Epithelial cell of esophagus (primary cell): ENCODE measurements around the gene SV2C.

Source experiments
- DNase-seq: peaks from one replicate; pipeline ENCODE4 v3.0.0; 2010; ENCODE audit warnings: low read depth
- H3K4me3 ChIP-seq: 2 replicates; pipeline ENCODE4 v1.5.1; 2011; ENCODE audit warnings: mild to moderate bottlenecking, low read length, control low read depth
- TF ChIP-seq, protein P1 (sequence below): IDR thresholded peaks from 2 replicates; pipeline ENCODE4 v1.5.1; 2011; ENCODE audit warnings: low read depth, mild to moderate bottlenecking, low read length, control low read depth, inconsistent platforms; ENCODE audit not compliant: insufficient read depth; ENCODE audit errors: missing control alignments

Gene SV2C

DNA sequence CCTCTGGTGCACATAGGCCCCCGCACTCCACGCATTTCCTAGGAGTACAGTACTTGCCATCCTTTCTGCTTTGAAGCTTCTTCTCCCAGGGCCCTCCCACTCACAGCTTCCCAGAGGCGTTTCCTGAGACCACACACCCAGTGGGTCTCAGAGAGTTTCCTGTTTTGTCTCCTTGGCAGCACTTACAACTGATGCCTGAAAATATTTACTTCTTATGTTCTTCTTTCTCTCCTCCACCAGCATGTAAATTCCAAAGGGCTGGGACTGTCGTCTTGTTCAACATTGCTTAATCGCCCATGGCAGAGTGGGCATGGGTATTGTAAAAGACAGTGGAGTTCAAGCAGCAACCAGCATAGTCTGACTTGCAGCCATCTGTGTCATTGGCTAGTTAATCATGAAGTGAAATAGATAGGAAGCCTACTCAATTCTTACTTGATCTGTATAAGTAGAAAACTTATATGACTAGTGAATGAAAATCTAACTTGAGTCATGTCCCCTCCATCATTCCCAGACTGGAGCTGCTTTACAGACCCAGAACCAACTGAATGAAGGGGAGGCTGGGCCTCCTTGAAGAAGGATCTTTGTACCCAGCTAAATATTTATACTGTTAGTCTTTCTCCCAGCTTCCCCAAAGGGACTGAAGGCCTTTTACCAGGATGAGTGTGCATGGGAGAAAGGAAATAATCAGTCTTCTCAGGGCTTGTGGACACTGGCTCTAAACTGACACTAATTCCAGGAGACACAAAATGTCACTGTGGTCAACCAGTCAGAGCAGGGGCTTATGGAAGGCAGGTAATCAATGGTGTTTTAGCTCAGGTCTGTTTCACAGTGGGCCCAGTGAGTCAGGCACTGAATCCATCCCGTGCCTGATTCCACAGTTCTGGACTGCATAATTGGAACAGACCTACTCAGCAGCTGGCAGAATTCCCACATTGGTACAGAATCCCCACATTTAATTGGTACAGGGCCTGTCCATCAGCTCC, 116.4 kb downstream of the SV2C start:
- no peak overlapping the region for H3K4me3 ChIP-seq
- DNase-seq: no peak
- TF ChIP-seq, protein P1, sequence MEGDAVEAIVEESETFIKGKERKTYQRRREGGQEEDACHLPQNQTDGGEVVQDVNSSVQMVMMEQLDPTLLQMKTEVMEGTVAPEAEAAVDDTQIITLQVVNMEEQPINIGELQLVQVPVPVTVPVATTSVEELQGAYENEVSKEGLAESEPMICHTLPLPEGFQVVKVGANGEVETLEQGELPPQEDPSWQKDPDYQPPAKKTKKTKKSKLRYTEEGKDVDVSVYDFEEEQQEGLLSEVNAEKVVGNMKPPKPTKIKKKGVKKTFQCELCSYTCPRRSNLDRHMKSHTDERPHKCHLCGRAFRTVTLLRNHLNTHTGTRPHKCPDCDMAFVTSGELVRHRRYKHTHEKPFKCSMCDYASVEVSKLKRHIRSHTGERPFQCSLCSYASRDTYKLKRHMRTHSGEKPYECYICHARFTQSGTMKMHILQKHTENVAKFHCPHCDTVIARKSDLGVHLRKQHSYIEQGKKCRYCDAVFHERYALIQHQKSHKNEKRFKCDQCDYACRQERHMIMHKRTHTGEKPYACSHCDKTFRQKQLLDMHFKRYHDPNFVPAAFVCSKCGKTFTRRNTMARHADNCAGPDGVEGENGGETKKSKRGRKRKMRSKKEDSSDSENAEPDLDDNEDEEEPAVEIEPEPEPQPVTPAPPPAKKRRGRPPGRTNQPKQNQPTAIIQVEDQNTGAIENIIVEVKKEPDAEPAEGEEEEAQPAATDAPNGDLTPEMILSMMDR: no peak

DNA sequence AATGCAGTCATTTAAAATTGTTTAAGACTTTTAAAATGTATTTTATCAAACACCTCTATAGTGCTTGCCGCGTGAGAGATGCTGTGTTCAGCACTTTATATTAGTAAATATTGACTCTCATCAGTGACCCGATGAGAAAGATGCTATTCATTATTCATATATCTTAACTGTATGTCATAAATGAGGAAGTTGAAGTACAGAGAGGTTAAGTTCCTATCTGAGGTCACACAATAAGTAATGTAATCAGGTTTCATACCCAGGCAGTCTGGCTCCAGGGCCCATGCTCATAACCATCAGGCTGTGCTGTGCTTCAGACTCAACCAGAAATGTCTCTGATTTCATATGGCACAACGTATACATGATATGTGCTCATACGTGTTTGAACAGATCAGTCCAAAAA, 119.0 kb downstream of the SV2C start:
- TF ChIP-seq, protein P1: no peak
- no peak for DNase-seq
- H3K4me3 ChIP-seq: no peak overlapping the region

- DNase-seq: no peak
- TF ChIP-seq, protein P1: no peak
- H3K4me3 ChIP-seq: no peak overlapping the region
Observed at GRCh38 chr5:76204191-76204590, 121.0 kb downstream of the SV2C start.

DNA sequence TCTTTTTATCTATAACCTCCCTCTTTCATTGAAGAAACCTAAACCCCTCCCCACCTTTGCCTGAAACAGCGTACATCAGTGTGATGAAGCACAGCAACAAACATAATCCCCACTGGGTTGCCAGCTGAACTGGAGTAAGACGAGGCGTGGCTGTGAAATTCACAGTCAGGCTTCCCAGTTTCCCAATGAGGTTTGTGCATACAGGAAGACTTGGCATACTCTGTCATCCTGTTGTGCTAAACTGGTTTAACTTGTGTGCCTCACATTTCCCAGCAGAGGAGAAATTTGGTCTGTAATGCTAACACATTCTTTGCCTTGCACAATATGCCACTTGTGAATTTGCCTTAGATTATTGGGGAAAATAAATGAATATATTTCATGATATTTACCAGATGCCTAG, 121.5 kb downstream of the SV2C start:
- peak; percentile 96 for DNase-seq
- H3K4me3 ChIP-seq: no peak overlapping the region
- TF ChIP-seq, protein P1: no peak

DNA sequence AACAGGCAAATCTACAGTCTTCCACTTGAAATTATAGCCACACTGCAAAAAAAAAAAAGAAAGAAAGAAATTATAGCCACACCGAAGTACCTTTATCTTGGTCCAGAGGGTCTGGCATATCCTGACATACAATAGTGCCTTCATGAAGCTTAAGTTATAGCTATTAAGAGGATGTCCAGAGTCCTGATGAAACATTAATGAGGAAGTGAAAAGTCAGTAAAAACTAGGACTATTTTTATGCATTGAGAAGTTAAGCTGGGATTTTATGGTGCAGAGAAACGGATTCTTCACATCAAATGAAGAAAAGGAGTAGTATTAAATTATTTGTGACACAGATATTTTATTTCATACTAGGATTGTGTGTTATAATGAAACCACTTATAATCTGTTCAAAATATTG, 123.9 kb downstream of the SV2C start:
- TF ChIP-seq, protein P1: no peak
- no peak for DNase-seq
- H3K4me3 ChIP-seq: no peak overlapping the region

DNA sequence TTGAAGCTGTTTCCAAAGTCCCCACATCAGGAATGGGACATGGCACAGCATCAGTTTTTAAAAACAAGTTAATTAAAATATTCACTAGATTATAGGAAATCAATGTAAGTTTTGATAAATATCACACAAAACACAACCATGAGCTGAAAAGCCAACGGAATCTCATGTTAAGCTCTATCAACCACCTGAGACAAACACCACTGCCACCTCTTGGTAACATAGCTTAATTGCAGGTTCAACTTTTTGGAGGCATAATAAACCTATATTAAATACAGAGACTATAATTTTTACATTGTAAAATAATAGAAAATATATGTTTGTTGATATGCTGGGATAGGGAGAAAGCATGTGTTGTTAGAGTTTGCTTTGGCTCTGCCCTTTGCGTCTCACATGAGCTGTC, 126.1 kb downstream of the SV2C start:
- no peak for DNase-seq
- TF ChIP-seq, protein P1: no peak
- H3K4me3 ChIP-seq: no peak overlapping the region
